OCI-LY7 (cell line): ENCODE data around the gene PPCDC. TPM values are rescaled to one million over a fixed set of nuclear protein-coding genes. Genes with fewer than 3 reads are reported as not detected.

Source experiments
- BruUV-seq: library from RNA; stranded (reverse); fragments of 400-500 nt; replicated peaks from 2 replicates; lab custom pipeline; 2021; lab: Mats Ljungman, UMichigan
- CTCF ChIA-PET: fragments of 300-600 bp; sonication (Branson Sonifier 250); formaldehyde crosslinking; loops from one replicate; lab custom pipeline; 2022; ENCODE audit warnings: antibody characterized with exemption; ENCODE audit not compliant: unreplicated experiment; lab: Charles Lee
- POLR2A ChIA-PET: fragments of 300-600 bp; sonication (Branson Sonifier 250); formaldehyde crosslinking; loops from one replicate; lab custom pipeline; 2022; ENCODE audit warnings: antibody characterized with exemption; lab: Charles Lee
- DNase-seq: peaks from one replicate; pipeline ENCODE4 v3.0.0-alpha.2; 2015; ENCODE audit warnings: low spot score
- H2AFZ ChIP-seq: fragments of 200-600 bp; sonication (generic), shearing (Covaris generic); 2 replicates; pipeline ENCODE4 v1.6.1; 2014; ENCODE audit warnings: mild to moderate bottlenecking, antibody characterized with exemption, low read length, moderate library complexity
- H3K27ac ChIP-seq: fragments of 200-600 bp; sonication (generic); 2 replicates; pipeline ENCODE4 v1.5.1; 2014; ENCODE audit warnings: mixed run types, low read depth, mild to moderate bottlenecking, moderate library complexity, low read length, inconsistent platforms; ENCODE audit not compliant: poor library complexity, severe bottlenecking
- H3K36me3 ChIP-seq: fragments of 200-600 bp; sonication (generic); 2 replicates; pipeline ENCODE4 v1.6.1; 2014; ENCODE audit warnings: mild to moderate bottlenecking, antibody characterized with exemption, low read length, moderate library complexity, mixed read lengths; ENCODE audit not compliant: insufficient read depth
- H3K4me1 ChIP-seq: fragments of 200-600 bp; sonication (generic); 2 replicates; pipeline ENCODE4 v1.5.1; 2014; ENCODE audit warnings: mild to moderate bottlenecking, low read length; ENCODE audit not compliant: insufficient read depth, poor library complexity, severe bottlenecking
- H3K4me2 ChIP-seq: fragments of 200-600 bp; sonication (generic); 2 replicates; pipeline ENCODE4 v1.6.1; 2014; ENCODE audit warnings: mild to moderate bottlenecking, low read length
- H3K4me3 ChIP-seq: fragments of 200-600 bp; sonication (generic); 2 replicates; pipeline ENCODE4 v1.5.1; 2014; ENCODE audit warnings: mild to moderate bottlenecking, low read depth, low read length; ENCODE audit not compliant: poor library complexity, severe bottlenecking
- H3K79me2 ChIP-seq: fragments of 200-600 bp; sonication (generic); 2 replicates; pipeline ENCODE4 v1.6.1; 2016; ENCODE audit warnings: low read depth, mild to moderate bottlenecking, low read length, moderate library complexity, mixed read lengths; ENCODE audit not compliant: insufficient read depth
- H3K9me2 ChIP-seq: fragments of 200-600 bp; sonication (generic); 2 replicates; pipeline ENCODE4 v1.6.1; 2016; ENCODE audit warnings: mild to moderate bottlenecking, low read length, mixed read lengths; ENCODE audit not compliant: insufficient read depth
- H3K9me3 ChIP-seq: fragments of 200-600 bp; sonication (generic); 2 replicates; pipeline ENCODE4 v1.6.1; 2014; ENCODE audit warnings: mild to moderate bottlenecking, mixed run types, low read length, mixed read lengths
- H4K20me1 ChIP-seq: fragments of 200-600 bp; sonication (generic); 2 replicates; pipeline ENCODE4 v1.6.1; 2014; ENCODE audit warnings: mild to moderate bottlenecking, antibody characterized with exemption, low read length, moderate library complexity, mixed read lengths; ENCODE audit not compliant: insufficient read depth
- CTCF ChIP-seq: fragments of 200-600 bp; sonication (generic); conservative IDR thresholded peaks from 2 replicates; pipeline ENCODE4 v1.5.1; 2014; ENCODE audit warnings: mild to moderate bottlenecking, antibody characterized with exemption, low read length, moderate library complexity, mixed read lengths
- EZH2phosphoT487 ChIP-seq: fragments of 200-600 bp; sonication (generic); IDR thresholded peaks from 2 replicates; pipeline ENCODE4 v1.6.1; 2018; ENCODE audit warnings: low read depth, borderline replicate concordance, mild to moderate bottlenecking, mixed run types, antibody characterized with exemption, low read length, moderate library complexity, mixed read lengths
- intact Hi-C: fragments of 100-400 bp; cut with micrococcal nuclease; formaldehyde crosslinking; loops from one replicate; pipeline ENCODE4 v1.10.0; 2022; ENCODE audit not compliant: unreplicated experiment
- total RNA-seq, 2 experiments: library from RNA; depleted of rRNA in 1 of 2; stranded (reverse); fragments of >200 nt in 1 of 2; shearing (Covaris generic) in 1 of 2; gene quantifications; 2 replicates each; pipeline ENCODE4 v1.2.3, GENCODE V29; 2014 to 2022

PPCDC gene
- total RNA-seq, 2 experiments from 2014 or later: 44.3 to 48.3 TPM

- Histone ChIP-seq H2AFZ (no peak overlapping the region), H4K20me1 (no peaks in the 10 kb centered on the region), H3K27ac (no peak overlapping the region), H3K9me2 (no peaks in the 10 kb centered on the region), H3K79me2 (peaks cover 10% of the 10 kb centered on the region; the same call in 1 of the 2 replicates), H3K9me3 (no peaks in the 10 kb centered on the region), H3K4me3 (no peak overlapping the region), H3K4me1 (peaks cover 72% of the 10 kb centered on the region), H3K36me3 (peaks cover 70% of the 10 kb centered on the region), H3K4me2 (no peak overlapping the region)
- no peak for DNase-seq
- TF ChIP-seq EZH2phosphoT487: no peak
- no peak for TF ChIP-seq CTCF
- no TSS peak for BruUV-seq
- intact Hi-C loops: no loop called here
- ChIA-PET CTCF (no interaction called here), POLR2A (no interaction called here)
These were observed 7.0 kb downstream of the PPCDC start for GRCh38 chr15:75030424-75030823.

GRCh38 chr15:75031848-75032247, 8.5 kb downstream of the PPCDC start:
- POLR2A ChIA-PET: interaction anchor here (0.8 kb wide), 1 partner anchor 188 kb away, joined by 3 read pairs; no protein-coding TSS in a partner anchor
- H3K4me2 ChIP-seq: no peak overlapping the region

More at GRCh38 chr15:75031848-75032247, 8.5 kb downstream of the PPCDC start:
- no peak overlapping the region for H3K4me3 ChIP-seq
- no peak overlapping the region for H3K27ac ChIP-seq
- H2AFZ ChIP-seq: no peak overlapping the region
- no peaks in the 10 kb centered on the region for H3K9me3 ChIP-seq
- TF ChIP-seq EZH2phosphoT487: no peak
- TF ChIP-seq CTCF: no peak
- no peaks in the 10 kb centered on the region for H4K20me1 ChIP-seq
- no TSS peak for BruUV-seq
- H3K36me3 ChIP-seq: peaks cover 73% of the 10 kb centered on the region
- CTCF ChIA-PET: interaction anchor here (1.3 kb wide), 1 partner anchor 172 kb away, joined by 3 read pairs; no protein-coding TSS in a partner anchor
- H3K9me2 ChIP-seq: no peaks in the 10 kb centered on the region
- intact Hi-C loops: no loop called here
- peaks cover 57% of the 10 kb centered on the region for H3K4me1 ChIP-seq
- H3K79me2 ChIP-seq: peaks cover 8% of the 10 kb centered on the region; the same call in 1 of the 2 replicates
- no peak for DNase-seq
